Thoracic aorta (tissue), 2 donors: Measurements from ENCODE around the gene RUNX2. TPM values are rescaled to one million over a fixed set of nuclear protein-coding genes. Genes with fewer than 3 reads are reported as not detected.

Source experiments
- ATAC-seq: fragments of 150-250 bp; one replicate; pipeline ENCODE4 v1.8.0; 2017; ENCODE audit warnings: low read depth; ENCODE audit not compliant: insufficient number of reproducible peaks, low FRiP score
- DNase-seq: peaks from one replicate; pipeline ENCODE4 v3.0.0-alpha.2; 2020; ENCODE audit warnings: low spot score
- H3K27ac ChIP-seq, 2 donors: fragments of 200-600 bp; sonication (generic); 1 replicate in 1 of 2; 2 replicates in 1 of 2; pipeline ENCODE4 v1.5.1; 2016; ENCODE audit warnings: mild to moderate bottlenecking in 2 of 2, moderate library complexity in 2 of 2
- H3K27me3 ChIP-seq: fragments of 200-600 bp; sonication (generic); replicated peaks from 2 replicates; pipeline ENCODE4 v1.6.0; 2016; ENCODE audit warnings: mild to moderate bottlenecking; ENCODE audit not compliant: insufficient read depth
- H3K36me3 ChIP-seq: fragments of 200-600 bp; sonication (generic); one replicate; pipeline ENCODE4 v1.5.1; 2016
- H3K4me1 ChIP-seq, 2 donors: fragments of 200-600 bp; sonication (generic); 1 replicate in 1 of 2; 2 replicates in 1 of 2; pipeline versions ENCODE4 v1.5.1 to v1.6.0; 2016; ENCODE audit warnings: low read depth in 2 of 2, mild to moderate bottlenecking in 1 of 2; ENCODE audit not compliant: control insufficient read depth in 1 of 2
- H3K4me3 ChIP-seq: fragments of 200-600 bp; sonication (generic); 2 replicates; pipeline ENCODE4 v1.5.1; 2016; ENCODE audit warnings: mild to moderate bottlenecking
- H3K9me3 ChIP-seq: fragments of 200-600 bp; sonication (generic); 2 replicates; pipeline ENCODE4 v1.5.1; 2016
- CTCF ChIP-seq: fragments of 200-600 bp; sonication (generic); IDR thresholded peaks from one replicate; pipeline ENCODE4 v1.5.1; 2019; ENCODE audit warnings: antibody characterized with exemption
- total RNA-seq, 2 donors: library from RNA; depleted of rRNA; stranded (reverse); fragments of >200 nt; gene quantifications; one replicate each; pipeline versions ENCODE4 v1.1.0 to v1.2.3, GENCODE V29; 2016

RUNX2 gene
- total RNA-seq, 2 donors from 2014 or later: 3.2 to 7.9 TPM

- Histone ChIP-seq H3K4me1 (peaks cover 0 to 3% of the 10 kb centered on the region in 2 donors), H3K36me3 (no peaks in the 10 kb centered on the region), H3K4me3 (no peak overlapping the region), H3K9me3 (no peaks in the 10 kb centered on the region), H3K27me3 (no peaks in the 10 kb centered on the region), H3K27ac (no peak overlapping the region)
- no peak for TF ChIP-seq CTCF
- DNase-seq (no peak), ATAC-seq (no peak)
Measured at GRCh38 chr6:45568626-45569025, 240.5 kb downstream of the RUNX2 start.

GRCh38 chr6:45569210-45569945 is 241.2 kb downstream of the RUNX2 start:
- Histone ChIP-seq H3K27ac (no peak overlapping the region), H3K36me3 (no peaks in the 10 kb centered on the region), H3K9me3 (no peaks in the 10 kb centered on the region), H3K4me1 (no peaks in the 10 kb centered on the region), H3K4me3 (no peak overlapping the region), H3K27me3 (no peaks in the 10 kb centered on the region)
- no peak for DNase-seq
- ATAC-seq: no peak
- TF ChIP-seq CTCF: no peak

GRCh38 chr6:45571159-45571558 is 243.0 kb downstream of the RUNX2 start:
- ATAC-seq: no peak
- no peak for TF ChIP-seq CTCF
- Histone ChIP-seq H3K27me3 (no peaks in the 10 kb centered on the region), H3K4me3 (no peak overlapping the region), H3K9me3 (no peaks in the 10 kb centered on the region), H3K27ac (no peak overlapping the region), H3K36me3 (no peaks in the 10 kb centered on the region), H3K4me1 (no peaks in the 10 kb centered on the region)
- no peak for DNase-seq

- ATAC-seq: no peak
- no peaks in the 10 kb centered on the region for H3K27me3 ChIP-seq
- no peak for TF ChIP-seq CTCF
- no peak overlapping the region for H3K27ac ChIP-seq
- H3K4me1 ChIP-seq: no peaks in the 10 kb centered on the region
- H3K4me3 ChIP-seq: no peak overlapping the region
- H3K36me3 ChIP-seq: no peaks in the 10 kb centered on the region
- H3K9me3 ChIP-seq: no peaks in the 10 kb centered on the region
- no peak for DNase-seq
Measured at GRCh38 chr6:45572833-45573232, 244.7 kb downstream of the RUNX2 start.

GRCh38 chr6:45574014-45574461 is 245.9 kb downstream of the RUNX2 start:
- no peak for TF ChIP-seq CTCF
- ATAC-seq (no peak), DNase-seq (no peak)
- Histone ChIP-seq H3K36me3 (no peaks in the 10 kb centered on the region), H3K27me3 (no peaks in the 10 kb centered on the region), H3K4me1 (no peaks in the 10 kb centered on the region), H3K4me3 (no peak overlapping the region), H3K9me3 (no peaks in the 10 kb centered on the region), H3K27ac (no peak overlapping the region)
